ENCODE results near the gene NKG7.

Gene NKG7

DNA sequence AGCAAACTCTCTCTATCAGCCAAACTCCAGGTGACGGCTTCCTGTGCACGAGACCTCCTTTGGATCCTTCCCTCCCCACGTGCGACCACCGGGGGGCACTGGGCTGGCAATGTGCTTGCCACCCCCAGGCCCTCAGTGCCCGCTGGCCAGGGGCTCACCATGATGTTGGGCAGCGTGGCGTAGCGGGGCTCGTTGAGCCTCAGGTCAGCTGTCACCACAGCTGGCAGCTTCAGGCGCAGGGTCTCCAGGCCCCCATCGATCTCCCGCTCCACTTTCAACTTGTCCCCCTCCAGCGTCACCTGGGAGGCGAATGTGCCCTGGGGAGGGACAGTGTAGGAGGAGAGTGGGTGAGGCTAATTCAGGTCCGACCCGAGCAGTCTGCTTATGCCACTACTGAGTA, 25.7 kb downstream of the NKG7 start:
- Histone ChIP-seq H3K27ac (replicated peaks) (no peak overlapping the region), H3K4me3 (replicated peaks; ENCODE audit: insufficient read depth, low read length) (no peak overlapping the region), H3K27me3 (ENCODE audit: insufficient read depth, poor library complexity, severe bottlenecking) (no peaks in the 10 kb centered on the region)
- TF ChIP-seq SPI1 (IDR thresholded peaks at IDR 0.05; ENCODE audit: borderline replicate concordance, low read depth) (no peak), POLR2AphosphoS5 (IDR thresholded peaks at IDR 0.05; ENCODE audit: low read depth) (no peak), GABPA (IDR thresholded peaks at IDR 0.05; ENCODE audit: low read depth) (no peak)
- TF ChIP-seq, protein P1, sequence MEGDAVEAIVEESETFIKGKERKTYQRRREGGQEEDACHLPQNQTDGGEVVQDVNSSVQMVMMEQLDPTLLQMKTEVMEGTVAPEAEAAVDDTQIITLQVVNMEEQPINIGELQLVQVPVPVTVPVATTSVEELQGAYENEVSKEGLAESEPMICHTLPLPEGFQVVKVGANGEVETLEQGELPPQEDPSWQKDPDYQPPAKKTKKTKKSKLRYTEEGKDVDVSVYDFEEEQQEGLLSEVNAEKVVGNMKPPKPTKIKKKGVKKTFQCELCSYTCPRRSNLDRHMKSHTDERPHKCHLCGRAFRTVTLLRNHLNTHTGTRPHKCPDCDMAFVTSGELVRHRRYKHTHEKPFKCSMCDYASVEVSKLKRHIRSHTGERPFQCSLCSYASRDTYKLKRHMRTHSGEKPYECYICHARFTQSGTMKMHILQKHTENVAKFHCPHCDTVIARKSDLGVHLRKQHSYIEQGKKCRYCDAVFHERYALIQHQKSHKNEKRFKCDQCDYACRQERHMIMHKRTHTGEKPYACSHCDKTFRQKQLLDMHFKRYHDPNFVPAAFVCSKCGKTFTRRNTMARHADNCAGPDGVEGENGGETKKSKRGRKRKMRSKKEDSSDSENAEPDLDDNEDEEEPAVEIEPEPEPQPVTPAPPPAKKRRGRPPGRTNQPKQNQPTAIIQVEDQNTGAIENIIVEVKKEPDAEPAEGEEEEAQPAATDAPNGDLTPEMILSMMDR (IDR thresholded peaks at IDR 0.05; ENCODE audit: insufficient read depth, low read length), result no peak
- TF ChIP-seq, protein P2, sequence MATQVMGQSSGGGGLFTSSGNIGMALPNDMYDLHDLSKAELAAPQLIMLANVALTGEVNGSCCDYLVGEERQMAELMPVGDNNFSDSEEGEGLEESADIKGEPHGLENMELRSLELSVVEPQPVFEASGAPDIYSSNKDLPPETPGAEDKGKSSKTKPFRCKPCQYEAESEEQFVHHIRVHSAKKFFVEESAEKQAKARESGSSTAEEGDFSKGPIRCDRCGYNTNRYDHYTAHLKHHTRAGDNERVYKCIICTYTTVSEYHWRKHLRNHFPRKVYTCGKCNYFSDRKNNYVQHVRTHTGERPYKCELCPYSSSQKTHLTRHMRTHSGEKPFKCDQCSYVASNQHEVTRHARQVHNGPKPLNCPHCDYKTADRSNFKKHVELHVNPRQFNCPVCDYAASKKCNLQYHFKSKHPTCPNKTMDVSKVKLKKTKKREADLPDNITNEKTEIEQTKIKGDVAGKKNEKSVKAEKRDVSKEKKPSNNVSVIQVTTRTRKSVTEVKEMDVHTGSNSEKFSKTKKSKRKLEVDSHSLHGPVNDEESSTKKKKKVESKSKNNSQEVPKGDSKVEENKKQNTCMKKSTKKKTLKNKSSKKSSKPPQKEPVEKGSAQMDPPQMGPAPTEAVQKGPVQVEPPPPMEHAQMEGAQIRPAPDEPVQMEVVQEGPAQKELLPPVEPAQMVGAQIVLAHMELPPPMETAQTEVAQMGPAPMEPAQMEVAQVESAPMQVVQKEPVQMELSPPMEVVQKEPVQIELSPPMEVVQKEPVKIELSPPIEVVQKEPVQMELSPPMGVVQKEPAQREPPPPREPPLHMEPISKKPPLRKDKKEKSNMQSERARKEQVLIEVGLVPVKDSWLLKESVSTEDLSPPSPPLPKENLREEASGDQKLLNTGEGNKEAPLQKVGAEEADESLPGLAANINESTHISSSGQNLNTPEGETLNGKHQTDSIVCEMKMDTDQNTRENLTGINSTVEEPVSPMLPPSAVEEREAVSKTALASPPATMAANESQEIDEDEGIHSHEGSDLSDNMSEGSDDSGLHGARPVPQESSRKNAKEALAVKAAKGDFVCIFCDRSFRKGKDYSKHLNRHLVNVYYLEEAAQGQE (IDR thresholded peaks at IDR 0.05; ENCODE audit: insufficient replicate concordance, low read depth), result no peak
- DNase-seq (ENCODE audit: low read depth in 1 of 2, low spot score in 1 of 2), result no peak

DNA sequence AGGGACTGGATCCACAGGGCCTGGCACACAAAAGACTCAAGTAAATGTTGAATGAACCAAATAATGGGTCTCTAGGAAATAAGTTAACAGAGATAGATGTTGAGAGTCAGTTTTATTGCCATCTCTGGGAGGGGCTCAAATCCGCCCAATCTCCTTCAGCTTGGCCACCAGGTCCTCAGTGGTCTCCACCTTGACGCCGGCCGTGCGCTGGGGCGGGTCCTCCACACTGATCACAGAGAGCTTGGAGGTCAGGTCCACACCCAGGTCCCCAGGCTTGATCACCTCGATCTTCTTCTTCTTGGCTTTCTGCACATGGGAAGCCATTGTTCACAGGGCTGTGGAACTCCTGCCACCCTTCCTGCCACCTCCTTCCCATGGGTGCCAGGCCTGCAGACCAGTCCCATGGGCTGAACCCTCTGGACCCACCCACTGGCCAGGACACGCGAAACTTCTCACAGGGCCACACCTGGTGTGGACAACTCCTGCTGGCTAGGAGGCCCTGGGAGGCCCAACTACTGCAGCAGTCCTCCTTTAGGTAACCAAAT, 27.3 kb downstream of the NKG7 start:
- TF ChIP-seq POLR2AphosphoS5 (IDR thresholded peaks at IDR 0.05; ENCODE audit: low read depth) (no peak), GABPA (IDR thresholded peaks at IDR 0.05; ENCODE audit: low read depth) (no peak), SPI1 (IDR thresholded peaks at IDR 0.05; ENCODE audit: borderline replicate concordance, low read depth) (no peak)
- TF ChIP-seq, protein P2 (IDR thresholded peaks at IDR 0.05; ENCODE audit: insufficient replicate concordance, low read depth), result no peak
- TF ChIP-seq, protein P1 (IDR thresholded peaks at IDR 0.05; ENCODE audit: insufficient read depth, low read length), result no peak
- Histone ChIP-seq H3K27me3 (ENCODE audit: insufficient read depth, poor library complexity, severe bottlenecking) (no peaks in the 10 kb centered on the region), H3K27ac (replicated peaks) (no peak overlapping the region), H3K4me3 (replicated peaks; ENCODE audit: insufficient read depth, low read length) (no peak overlapping the region)
- no peak for DNase-seq (ENCODE audit: low read depth in 1 of 2, low spot score in 1 of 2)

DNA sequence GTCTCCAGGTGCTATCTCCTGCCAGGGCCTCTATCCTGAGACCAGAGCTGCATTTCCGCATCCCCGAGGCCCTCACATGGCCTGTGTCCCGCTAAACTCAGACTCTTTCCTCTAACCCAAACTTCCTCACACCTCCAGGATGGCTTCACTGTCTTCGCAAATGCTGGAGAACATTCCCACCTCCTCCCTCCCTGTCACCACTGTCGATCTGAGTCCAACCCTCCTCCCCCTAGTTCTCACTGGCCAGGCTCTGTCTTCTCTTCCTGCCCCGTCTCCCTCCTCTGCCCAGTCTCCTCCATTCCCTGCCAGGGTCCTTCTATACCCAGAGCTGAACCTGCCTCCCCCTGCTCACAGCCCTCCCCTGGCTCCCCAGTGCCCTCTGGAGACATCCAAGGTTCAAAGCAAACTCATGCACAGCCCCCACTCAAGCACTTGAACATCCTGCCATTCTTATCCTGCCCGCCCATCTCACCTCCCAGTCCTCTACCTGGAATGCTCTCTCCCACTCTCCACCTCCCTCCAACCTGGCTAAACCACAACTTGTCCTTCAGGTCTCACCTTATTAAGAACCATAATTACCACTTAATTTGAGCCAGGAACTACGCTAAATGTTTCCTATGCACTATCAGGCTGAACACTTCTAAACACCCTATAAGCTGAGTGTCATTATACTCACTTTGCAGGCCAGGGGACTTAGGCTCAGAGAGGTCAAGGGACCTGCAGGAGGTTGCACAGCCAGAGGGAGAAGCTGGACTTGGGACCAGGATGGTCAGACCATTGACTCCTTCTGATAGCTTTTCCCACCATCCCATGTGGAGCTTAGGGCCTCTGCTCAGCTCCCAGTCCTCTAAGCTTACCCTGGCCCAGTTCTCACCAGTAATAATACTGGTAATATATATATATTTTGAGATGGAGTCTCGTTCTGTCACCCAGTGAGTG, 29.6 kb downstream of the NKG7 start:
- H3K4me3 ChIP-seq (replicated peaks; ENCODE audit: insufficient read depth, low read length), result no peak overlapping the region
- H3K27ac ChIP-seq (replicated peaks), result no peak overlapping the region
- no peaks in the 10 kb centered on the region for H3K27me3 ChIP-seq (ENCODE audit: insufficient read depth, poor library complexity, severe bottlenecking)
- DNase-seq (ENCODE audit: low read depth in 1 of 2, low spot score in 1 of 2), result no peak
- TF ChIP-seq POLR2AphosphoS5 (IDR thresholded peaks at IDR 0.05; ENCODE audit: low read depth) (no peak), GABPA (IDR thresholded peaks at IDR 0.05; ENCODE audit: low read depth) (no peak), SPI1 (IDR thresholded peaks at IDR 0.05; ENCODE audit: borderline replicate concordance, low read depth) (no peak)
- TF ChIP-seq, protein P2 (IDR thresholded peaks at IDR 0.05; ENCODE audit: insufficient replicate concordance, low read depth), result no peak
- TF ChIP-seq, protein P1 (IDR thresholded peaks at IDR 0.05; ENCODE audit: insufficient read depth, low read length), result no peak

Measured in HL-60 (cell line).